ENCODE measurements around the gene IRGQ. TPM values are rescaled to one million over a fixed set of nuclear protein-coding genes. Genes with fewer than 3 reads are reported as not detected.
A peak's percentile ranks its signal among the peaks of the same experiment; 100 is the strongest.

The IRGQ gene
- total RNA-seq, 4 donors from 2014 or later, result 18.0 to 33.5 (median 23.5) TPM

GRCh38 chr19:43625918-43626579, 30.1 kb upstream of the IRGQ start:
- intact Hi-C loops (cut with DNase I), result no loop called here
- WGBS, 2 donors, result 82 to 84% methylated on average over 30 to 31 of the region's 32 CpGs

GRCh38 chr19:43624933-43625332, 29.0 kb upstream of the IRGQ start:
- peak; percentile 15 to 22 for DNase-seq
- no peak for TF ChIP-seq CTCF (IDR thresholded peaks at IDR 0.05)
- no peak for TF ChIP-seq POLR2A (IDR thresholded peaks at IDR 0.05)
- Histone ChIP-seq H3K4me3 (replicated peaks in 1 of 3) (no peak overlapping the region), H3K4me1 (peaks cover 0 to 3% of the 10 kb centered on the region in 2 donors), H3K9me3 (no peaks in the 10 kb centered on the region), H3K27me3 (no peaks in the 10 kb centered on the region), H3K36me3 (no peaks in the 10 kb centered on the region), H3K27ac (no peak overlapping the region)
- intact Hi-C loops (cut with DNase I), result no loop called here
- 38 to 41% methylated on average over 25 to 30 of the region's 30 CpGs for WGBS, 2 donors

More at GRCh38 chr19:43625918-43626579, 30.1 kb upstream of the IRGQ start:
- TF ChIP-seq CTCF (IDR thresholded peaks at IDR 0.05) (no peak), POLR2A (IDR thresholded peaks at IDR 0.05) (no peak)
- H3K9me3 ChIP-seq, result no peaks in the 10 kb centered on the region
- H3K4me3 ChIP-seq (replicated peaks in 1 of 3), result no peak overlapping the region
- H3K4me1 ChIP-seq, result no peaks in the 10 kb centered on the region
- no peaks in the 10 kb centered on the region for H3K27me3 ChIP-seq
- H3K36me3 ChIP-seq, result no peaks in the 10 kb centered on the region
- DNase-seq, result no peak
- no peak overlapping the region for H3K27ac ChIP-seq

- DNase-seq, result no peak
- H3K4me3 ChIP-seq (replicated peaks in 1 of 3), result no peak overlapping the region
- TF ChIP-seq POLR2A (IDR thresholded peaks at IDR 0.05), result no peak
- no peak for TF ChIP-seq CTCF (IDR thresholded peaks at IDR 0.05)
- H3K27ac ChIP-seq, result no peak overlapping the region
- H3K9me3 ChIP-seq, result no peaks in the 10 kb centered on the region
- no peaks in the 10 kb centered on the region for H3K27me3 ChIP-seq
- no peaks in the 10 kb centered on the region for H3K36me3 ChIP-seq
- peaks cover 0 to 4% of the 10 kb centered on the region in 2 donors for H3K4me1 ChIP-seq
- intact Hi-C loops (cut with DNase I), result no loop called here
- 84 to 91% methylated on average over 35 of the region's 35 CpGs for WGBS, 2 donors
Observed at GRCh38 chr19:43623889-43624670, 28.1 kb upstream of the IRGQ start.

GRCh38 chr19:43622956-43623355, 27.0 kb upstream of the IRGQ start:
- Histone ChIP-seq H3K4me3 (replicated peaks in 1 of 3) (no peak overlapping the region), H3K27ac (no peak overlapping the region), H3K9me3 (no peaks in the 10 kb centered on the region), H3K4me1 (peaks cover 7 to 10% of the 10 kb centered on the region in 2 donors), H3K27me3 (no peaks in the 10 kb centered on the region), H3K36me3 (no peaks in the 10 kb centered on the region)
- TF ChIP-seq POLR2A (IDR thresholded peaks at IDR 0.05) (no peak), CTCF (IDR thresholded peaks at IDR 0.05) (no peak)
- WGBS, 2 donors, result 78 to 83% methylated on average over 1 of the region's 1 CpG
- no peak for DNase-seq
- intact Hi-C loops (cut with DNase I), result no loop called here

- TF ChIP-seq POLR2A (IDR thresholded peaks at IDR 0.05) (no peak), CTCF (IDR thresholded peaks at IDR 0.05) (no peak)
Observed at GRCh38 chr19:43622070-43622469, 26.1 kb upstream of the IRGQ start.

More at GRCh38 chr19:43622070-43622469, 26.1 kb upstream of the IRGQ start:
- WGBS, 2 donors, result 79 to 83% methylated on average over 4 of the region's 4 CpGs
- no peaks in the 10 kb centered on the region for H3K27me3 ChIP-seq
- DNase-seq, result no peak
- no peak overlapping the region for H3K4me3 ChIP-seq (replicated peaks in 1 of 3)
- no peak overlapping the region for H3K27ac ChIP-seq
- intact Hi-C loops (cut with DNase I), result no loop called here
- peaks cover 7 to 10% of the 10 kb centered on the region in 2 donors for H3K4me1 ChIP-seq
- H3K9me3 ChIP-seq, result no peaks in the 10 kb centered on the region
- no peaks in the 10 kb centered on the region for H3K36me3 ChIP-seq
